B cell (primary cell): ENCODE results near the gene COASY.

ENCODE experiments used
- CTCF ChIP-seq: fragments of 200-600 bp; IDR thresholded peaks from one replicate; pipeline ENCODE4 v1.8.0; 2022; ENCODE audit warnings: antibody characterized with exemption, mild to moderate bottlenecking
- EZH2 ChIP-seq: IDR thresholded peaks from 2 replicates; pipeline ENCODE4 v1.6.1; 2012; ENCODE audit warnings: borderline replicate concordance, low read depth, mild to moderate bottlenecking, moderate library complexity, low read length; ENCODE audit not compliant: insufficient read depth, poor library complexity, severe bottlenecking

GRCh38 chr17:42518046-42518754 is 43.7 kb upstream of the COASY start:
- TF ChIP-seq CTCF (no peak), EZH2 (no peak)
